AG09309 (cell line): ENCODE measurements around the gene ADAMTS17.
A peak's percentile ranks its signal among the peaks of the same experiment; 100 is the strongest.

Experiments
- DNase-seq: peaks from one replicate; pipeline ENCODE4 v3.0.0-alpha.2; 2010; ENCODE audit warnings: low read depth
- H3K4me3 ChIP-seq: 2 replicates; pipeline ENCODE4 v1.5.1; 2011; ENCODE audit warnings: mild to moderate bottlenecking, low read depth, low read length, moderate library complexity; ENCODE audit not compliant: control insufficient read depth
- CTCF ChIP-seq: IDR thresholded peaks from 2 replicates; pipeline ENCODE4 v1.5.1; 2011; ENCODE audit warnings: mild to moderate bottlenecking, low read depth, low read length, inconsistent platforms; ENCODE audit not compliant: insufficient read depth, control insufficient read depth; ENCODE audit errors: missing control alignments

The ADAMTS17 gene

GRCh38 chr15:100115066-100115710 is 226.6 kb downstream of the ADAMTS17 start:
- TF ChIP-seq CTCF, result no peak
- DNase-seq, result no peak

GRCh38 chr15:100114571-100114970 is 227.2 kb downstream of the ADAMTS17 start:
- TF ChIP-seq CTCF, result no peak
- no peak for DNase-seq
- H3K4me3 ChIP-seq, result peak overlapping the region; percentile 25

More at GRCh38 chr15:100115066-100115710, 226.6 kb downstream of the ADAMTS17 start:
- H3K4me3 ChIP-seq, result no peak overlapping the region

GRCh38 chr15:100114100-100114499 is 227.7 kb downstream of the ADAMTS17 start:
- H3K4me3 ChIP-seq, result peak overlapping the region; percentile 25
- TF ChIP-seq CTCF, result no peak
- peak; percentile 73 for DNase-seq

DNA sequence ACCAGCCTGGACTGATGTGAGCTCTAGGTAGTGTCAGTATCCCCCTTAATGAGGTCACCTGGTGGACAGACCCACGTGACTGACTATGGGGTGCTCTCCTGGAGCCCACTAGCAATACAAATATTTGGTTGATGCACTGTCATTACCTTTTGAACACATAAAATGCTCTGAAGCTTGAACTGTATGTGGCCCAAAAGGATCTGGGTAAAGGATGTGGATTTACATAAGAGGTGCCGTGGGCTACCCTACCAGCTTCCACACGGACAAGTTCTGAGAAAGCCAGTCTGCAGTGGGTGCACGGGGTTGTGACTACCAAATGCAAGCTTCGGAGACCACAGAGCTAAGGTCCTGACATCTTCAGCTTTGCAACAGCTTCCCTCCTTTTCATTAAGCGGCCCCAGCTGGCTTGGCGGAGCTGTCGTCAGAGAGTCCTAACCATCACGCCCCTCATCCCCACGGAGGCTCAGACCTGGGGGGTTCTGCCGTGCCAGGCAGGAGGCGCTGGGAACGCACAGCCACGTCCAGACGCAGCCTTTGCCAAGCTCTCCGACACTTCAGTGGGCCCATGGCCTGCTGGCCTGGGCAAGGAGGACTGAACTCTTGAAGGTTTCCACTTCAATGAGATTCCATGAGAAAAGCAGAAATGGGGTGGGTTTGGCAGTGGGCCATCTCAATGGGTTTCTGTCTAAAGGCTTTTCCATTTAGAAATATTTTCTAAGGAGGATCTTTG is 228.3 kb downstream of the ADAMTS17 start:
- no peak for DNase-seq
- no peak overlapping the region for H3K4me3 ChIP-seq

GRCh38 chr15:100112636-100113305 is 229.0 kb downstream of the ADAMTS17 start:
- DNase-seq, result no peak
- TF ChIP-seq CTCF, result no peak
- no peak overlapping the region for H3K4me3 ChIP-seq

More for the DNA sequence above, 228.3 kb downstream of the ADAMTS17 start:
- TF ChIP-seq CTCF, result no peak

- H3K4me3 ChIP-seq, result no peak overlapping the region
Observed at GRCh38 chr15:100112061-100112420, 229.7 kb downstream of the ADAMTS17 start.

More at GRCh38 chr15:100112061-100112420, 229.7 kb downstream of the ADAMTS17 start:
- no peak for TF ChIP-seq CTCF
- DNase-seq, result no peak
